K562 (cell line): ENCODE measurements around the gene SKOR1. TPM values are rescaled to one million over a fixed set of nuclear protein-coding genes. Genes with fewer than 3 reads are reported as not detected.

Source experiments
- ATAC-seq: fragments of 200-7000 bp; cut with Tn5 transposase; 3 replicates; pipeline ENCODE4 v1.9.1; 2020; ENCODE audit warnings: moderate library complexity
- BruUV-seq: library from RNA; stranded (reverse); fragments of 400-500 nt; replicated peaks from 2 replicates; lab custom pipeline; 2021; lab: Mats Ljungman, UMichigan
- CTCF ChIA-PET: fragments of 300-600 bp; formaldehyde crosslinking; extraction: SDS; loops from one replicate; lab custom pipeline; 2021; ENCODE audit warnings: low intra/inter-chr PET ratio; lab: Yijun Ruan, JAX
- POLR2A ChIA-PET: fragments of 300-600, 350-650 bp; sonication (Branson Sonifier 250); formaldehyde crosslinking; extraction: SDS; loops from one replicate; lab custom pipeline; 2021; ENCODE audit warnings: antibody characterized with exemption, inconsistent platforms; lab: Yijun Ruan, JAX
- DNase-seq, 4 experiments: peaks; one replicate each; pipeline versions ENCODE4 v3.0.0 to v3.0.0-alpha.2; 2011 to 2018; ENCODE audit warnings: low spot score in 3 of 4, mixed read lengths in 3 of 4; ENCODE audit errors: extremely low read depth in 1 of 4
- FAIRE-seq: peaks from 2 replicates; lab custom pipeline; 2011; peaks lifted over from hg19 to GRCh38; lab: Jason Lieb, UNC
- H2AFZ ChIP-seq: 2 replicates; pipeline ENCODE4 v1.6.0; 2011; ENCODE audit warnings: low read depth, low read length, control low read depth, inconsistent platforms
- H3K27ac ChIP-seq: fragments of 200-600 bp; 3 replicates; pipeline ENCODE4 v1.8.0; 2011; ENCODE audit warnings: low read depth, mild to moderate bottlenecking, control low read depth, inconsistent platforms, low read length, moderate library complexity, mixed read lengths; ENCODE audit errors: extremely low read depth
- H3K27me3 ChIP-seq, 2 experiments: fragments of 300-600 bp in 1 of 2; 2 replicates in 1 of 2; 3 replicates in 1 of 2; pipeline versions ENCODE4 v1.6.0 to v1.8.0; 2011; ENCODE audit warnings: inconsistent platforms in 2 of 2, low read length in 2 of 2, mild to moderate bottlenecking in 1 of 2, mixed read lengths in 1 of 2, moderate library complexity in 1 of 2; ENCODE audit not compliant: control insufficient read depth in 2 of 2, insufficient read depth in 2 of 2
- H3K36me3 ChIP-seq: fragments of 300-600 bp; 3 replicates; pipeline ENCODE4 v1.8.0; 2011; ENCODE audit warnings: mild to moderate bottlenecking, low read length, inconsistent platforms; ENCODE audit not compliant: control insufficient read depth, insufficient read depth
- H3K4me1 ChIP-seq, 2 experiments: fragments of 200-600 bp in 1 of 2; replicated peaks in 1 of 2; 2 replicates in 1 of 2; 3 replicates in 1 of 2; pipeline versions ENCODE4 v1.5.1 to v1.8.0; 2011; ENCODE audit warnings: inconsistent platforms in 2 of 2, low read length in 2 of 2, mild to moderate bottlenecking in 1 of 2, mixed read lengths in 1 of 2, moderate library complexity in 1 of 2; ENCODE audit not compliant: control insufficient read depth in 2 of 2, insufficient read depth in 2 of 2
- H3K4me2 ChIP-seq: 2 replicates; pipeline ENCODE4 v1.6.1; 2011; ENCODE audit warnings: low read length, control low read depth, inconsistent platforms, mixed read lengths; ENCODE audit not compliant: insufficient read depth
- H3K4me3 ChIP-seq: fragments of 200-600 bp; sonication (generic), shearing (Covaris generic); 2 replicates; pipeline ENCODE4 v1.5.1; 2016; ENCODE audit warnings: control low read depth, inconsistent platforms
- H3K79me2 ChIP-seq: fragments of 200-600 bp; 3 replicates; pipeline ENCODE4 v1.8.0; 2011; ENCODE audit warnings: low read length, inconsistent platforms; ENCODE audit not compliant: control insufficient read depth, insufficient read depth
- H3K9ac ChIP-seq, 2 experiments: 2 replicates each; pipeline versions ENCODE4 v1.6.0 to v1.6.1; 2011; ENCODE audit warnings: low read depth in 2 of 2, low read length in 2 of 2, control low read depth in 1 of 2, inconsistent platforms in 1 of 2, mild to moderate bottlenecking in 1 of 2, mixed read lengths in 1 of 2; ENCODE audit not compliant: insufficient read depth in 1 of 2
- H3K9me1 ChIP-seq: one replicate; pipeline ENCODE4 v1.6.0; 2011; ENCODE audit warnings: inconsistent platforms, mild to moderate bottlenecking, low read length, moderate library complexity; ENCODE audit not compliant: control insufficient read depth, insufficient read depth
- H3K9me3 ChIP-seq: replicated peaks from 2 replicates; pipeline ENCODE4 v1.5.1; 2011; ENCODE audit warnings: low read depth, low read length, inconsistent platforms; ENCODE audit not compliant: control insufficient read depth, insufficient read depth
- H4K20me1 ChIP-seq: replicated peaks from 2 replicates; pipeline ENCODE4 v1.6.1; 2011; ENCODE audit warnings: low read length, inconsistent platforms, mixed read lengths; ENCODE audit not compliant: control insufficient read depth, insufficient read depth
- KLF10 ChIP-seq: fragments of 250-450 bp; sonication (Bioruptor Pico); IDR thresholded peaks from 2 replicates; pipeline ENCODE4 v1.6.1; 2021; ENCODE audit warnings: matching md5 sums
- L3MBTL2 ChIP-seq: fragments of 450-650 bp; IDR thresholded peaks from 2 replicates; pipeline ENCODE4 v1.6.1; 2016; ENCODE audit warnings: mild to moderate bottlenecking, moderate library complexity
- MAFF ChIP-seq: IDR thresholded peaks from 2 replicates; pipeline ENCODE4 v1.6.1; 2012; ENCODE audit warnings: low read length, improper control_type of control experiment
- RBM34 ChIP-seq: fragments of 200-400 bp; formaldehyde crosslinking; IDR thresholded peaks from 2 replicates; pipeline ENCODE4 v1.6.1; 2018; ENCODE audit warnings: low read length, borderline replicate concordance; ENCODE audit not compliant: insufficient read depth
- SAFB2 ChIP-seq: fragments of 200-400 bp; formaldehyde crosslinking; IDR thresholded peaks from 2 replicates; pipeline ENCODE4 v1.6.1; 2018; ENCODE audit warnings: borderline replicate concordance, low read length, low read depth, moderate library complexity; ENCODE audit not compliant: severe bottlenecking
- SP2 ChIP-seq: IDR thresholded peaks from 2 replicates; pipeline ENCODE4 v1.6.1; 2011; ENCODE audit warnings: mild to moderate bottlenecking, low read depth, low read length, moderate library complexity; ENCODE audit not compliant: poor library complexity, severe bottlenecking; ENCODE audit errors: extremely low read depth
- SPI1 ChIP-seq: IDR thresholded peaks from 2 replicates; pipeline ENCODE4 v1.6.1; 2011; ENCODE audit warnings: low read depth, low read length, control low read depth, borderline replicate concordance
- ZNF3 ChIP-seq: fragments of 250-450 bp; sonication (Bioruptor Pico); IDR thresholded peaks from 2 replicates; pipeline ENCODE4 v1.5.0; 2021; ENCODE audit warnings: mild to moderate bottlenecking, moderate library complexity
- ZNF75A ChIP-seq: fragments of 450-650 bp; formaldehyde crosslinking; IDR thresholded peaks from 2 replicates; pipeline ENCODE4 v1.4.0; 2020; ENCODE audit warnings: mild to moderate bottlenecking
- WGBS: fragments of 100-300 bp; shearing (Covaris generic); methylation state at CpG from one replicate; pipeline ENCODE4 v1.1.6; 2016; ENCODE audit warnings: low coverage, mixed read lengths; ENCODE audit not compliant: insufficient coverage; ENCODE audit errors: missing lambda C conversion rate; 5-methylcytosine and 5-hydroxymethylcytosine counted together
- in situ Hi-C: fragments of 300-500 bp; cut with MboI; formaldehyde crosslinking; loops from 4 replicates; pipeline ENCODE4 v1.15.0; 2018; ENCODE audit warnings: inconsistent platforms, mixed read lengths
- intact Hi-C: fragments of 100-400 bp; cut with micrococcal nuclease; formaldehyde crosslinking; loops from 2 replicates; pipeline ENCODE4 v1.14.2; 2022
- polyA plus RNA-seq, 8 experiments: library from polyadenylated mRNA; depleted of rRNA in 4 of 8; stranded (reverse) in 5 of 8; unstranded in 3 of 8; fragments of >200 nt; fragmentation: Nextera tagmentation in 2 of 8; fragmentation: Illumina TruSeq in 1 of 8; extraction: Ambion mirVana in 2 of 8; extraction: Trizol in 1 of 8; gene quantifications; 2 replicates each; pipeline versions ENCODE4 v1.2.1 to v1.2.3, GENCODE V29; 2011 to 2014; ENCODE audit warnings: inconsistent platforms in 1 of 8, missing spikeins in 1 of 8
- total RNA-seq, 7 experiments: library from RNA; depleted of rRNA in 6 of 7; stranded (reverse); fragments of >200 nt in 6 of 7; fragmentation: Illumina TruSeq in 2 of 7; extraction: Trizol in 2 of 7; gene quantifications; 2 replicates each; pipeline versions ENCODE4 v1.2.1 to v1.2.3, GENCODE V29; 2011 to 2021; ENCODE audit warnings: low replicate concordance in 1 of 7
- TF ChIP-seq, protein P1 (sequence below): fragments of 450-650 bp; IDR thresholded peaks from 2 replicates; pipeline ENCODE4 v1.6.1; 2016
- TF ChIP-seq, protein P2 (sequence below), 2 experiments: IDR thresholded peaks; 2 replicates each; pipeline ENCODE4 v1.6.1; 2011; ENCODE audit warnings: borderline replicate concordance in 1 of 2, control low read depth in 1 of 2, low read depth in 1 of 2, low read length in 1 of 2, mild to moderate bottlenecking in 1 of 2, mixed read lengths in 1 of 2, moderate library complexity in 1 of 2; ENCODE audit not compliant: insufficient read depth in 1 of 2, insufficient read length in 1 of 2, poor library complexity in 1 of 2, severe bottlenecking in 1 of 2; ENCODE audit errors: extremely low read depth in 1 of 2
- TF ChIP-seq, protein P3 (sequence below): fragments of 450-650 bp; IDR thresholded peaks from 2 replicates; pipeline ENCODE4 v1.6.1; 2016; ENCODE audit warnings: antibody characterized with exemption
- TF ChIP-seq, protein P4 (sequence below): sonication (generic); formaldehyde crosslinking; IDR thresholded peaks from 2 replicates; pipeline ENCODE4 v1.8.1; 2023; ENCODE audit warnings: mild to moderate bottlenecking, missing genetic modification reagents

SKOR1 gene
- total and polyA plus RNA-seq, 9 of the 15 experiments (the other 6 are each of a cell fraction or from before 2014, with no cell fraction given): 0.04 to 0.41 (median 0.09) TPM; not detected in 3

DNA sequence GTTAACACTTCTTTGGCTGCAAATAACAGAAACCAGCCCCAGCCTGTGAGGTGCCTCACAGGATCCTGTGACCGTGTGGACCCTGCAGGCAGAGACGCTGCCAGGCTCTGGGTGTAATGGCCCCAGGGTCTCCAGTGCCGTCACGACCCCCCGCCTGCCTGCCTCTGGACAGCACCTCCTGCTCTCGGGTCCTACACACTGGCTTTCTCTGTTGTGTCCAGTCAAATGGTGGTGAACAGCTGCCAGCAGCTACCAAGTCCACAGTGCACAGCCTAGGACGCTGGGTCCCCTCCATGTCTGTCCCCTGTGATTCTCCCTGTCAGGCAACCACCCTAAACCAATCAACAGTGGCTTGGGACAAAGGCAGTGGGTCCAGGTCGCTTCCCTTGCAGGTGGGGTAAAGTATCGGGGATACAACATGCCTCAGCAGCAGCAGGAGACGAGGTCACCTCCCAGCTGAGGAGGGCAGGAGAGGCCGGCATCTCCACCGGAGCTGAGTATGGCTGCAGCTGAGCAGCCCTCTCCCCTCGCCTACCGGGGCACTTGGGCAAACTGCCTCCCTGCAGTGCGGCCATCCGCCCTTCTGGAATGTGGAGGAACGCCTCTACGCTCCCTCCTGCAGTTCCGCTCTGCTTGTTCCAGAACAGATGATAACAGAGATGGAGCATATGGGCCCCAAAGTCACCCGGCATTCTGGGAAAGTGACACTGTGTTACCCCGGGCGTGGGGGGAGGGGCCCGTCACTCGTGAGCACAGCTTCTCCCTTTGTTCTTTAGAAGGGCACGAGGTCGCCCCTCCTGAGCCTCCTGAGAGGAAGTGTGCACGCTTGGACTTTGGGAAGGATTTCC is 21.1 kb upstream of the SKOR1 start:
- H3K4me3 ChIP-seq: no peak overlapping the region
- no peaks in the 10 kb centered on the region for H3K9me3 ChIP-seq
- CTCF ChIA-PET: interaction anchor here (0.6 kb wide), 1 partner anchor 825 kb away, joined by 3 read pairs; no protein-coding TSS in a partner anchor
- H2AFZ ChIP-seq: no peak overlapping the region
- peak in 3 of 4 experiments; percentile 43 to 64 (median 51) for DNase-seq
- H3K9me1 ChIP-seq: peaks cover 11% of the 10 kb centered on the region
- WGBS: 26% methylated on average over 22 of the region's 27 CpGs
- no peak overlapping the region for H3K27ac ChIP-seq
- POLR2A ChIA-PET: interaction anchor here (0.7 kb wide), 1 partner anchor 142 kb away, joined by 3 read pairs; no protein-coding TSS in a partner anchor
- H3K36me3 ChIP-seq: no peaks in the 10 kb centered on the region
- no peak for FAIRE-seq
- in situ Hi-C loops: no loop called here
- no peak overlapping the region for H3K4me2 ChIP-seq
- peak; percentile 37 for ATAC-seq
- peaks cover 11% of the 10 kb centered on the region; the same call in 1 of the 2 replicates for H4K20me1 ChIP-seq
- peak overlapping the region in 1 of 2 experiments; percentile 77; a peak in 2 of 4 replicates for H3K9ac ChIP-seq
- intact Hi-C loops: no loop called here
- BruUV-seq: no TSS peak
- H3K27me3 ChIP-seq: no peaks in the 10 kb centered on the region
- H3K79me2 ChIP-seq: no peaks in the 10 kb centered on the region
- peaks cover 16 to 35% of the 10 kb centered on the region in 2 experiments for H3K4me1 ChIP-seq
- TF ChIP-seq, protein P1, sequence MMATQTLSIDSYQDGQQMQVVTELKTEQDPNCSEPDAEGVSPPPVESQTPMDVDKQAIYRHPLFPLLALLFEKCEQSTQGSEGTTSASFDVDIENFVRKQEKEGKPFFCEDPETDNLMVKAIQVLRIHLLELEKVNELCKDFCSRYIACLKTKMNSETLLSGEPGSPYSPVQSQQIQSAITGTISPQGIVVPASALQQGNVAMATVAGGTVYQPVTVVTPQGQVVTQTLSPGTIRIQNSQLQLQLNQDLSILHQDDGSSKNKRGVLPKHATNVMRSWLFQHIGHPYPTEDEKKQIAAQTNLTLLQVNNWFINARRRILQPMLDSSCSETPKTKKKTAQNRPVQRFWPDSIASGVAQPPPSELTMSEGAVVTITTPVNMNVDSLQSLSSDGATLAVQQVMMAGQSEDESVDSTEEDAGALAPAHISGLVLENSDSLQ: 0 out of 2 replicates have a peak, but pooled peaks have one; percentile 11
- TF ChIP-seq MAFF (no peak), ZNF75A (CRISPR knock-in tag) (no peak), L3MBTL2 (peak; percentile 26; the same call in 1 of the 2 replicates), ZNF3 (CRISPR knock-in tag) (no peak), RBM34 (no peak), SP2 (no peak), KLF10 (CRISPR knock-in tag) (no peak), SPI1 (no peak), SAFB2 (no peak)
- TF ChIP-seq, protein P2, sequence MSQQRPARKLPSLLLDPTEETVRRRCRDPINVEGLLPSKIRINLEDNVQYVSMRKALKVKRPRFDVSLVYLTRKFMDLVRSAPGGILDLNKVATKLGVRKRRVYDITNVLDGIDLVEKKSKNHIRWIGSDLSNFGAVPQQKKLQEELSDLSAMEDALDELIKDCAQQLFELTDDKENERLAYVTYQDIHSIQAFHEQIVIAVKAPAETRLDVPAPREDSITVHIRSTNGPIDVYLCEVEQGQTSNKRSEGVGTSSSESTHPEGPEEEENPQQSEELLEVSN (IDR thresholded peaks at IDR 0.05; ENCODE audit: borderline replicate concordance in 1 of 2, extremely low read depth in 1 of 2, insufficient read depth in 1 of 2, insufficient read length in 1 of 2, low read depth in 1 of 2, low read length in 1 of 2, poor library complexity in 1 of 2, severe bottlenecking in 1 of 2): peak in 1 of 2 experiments; percentile 14
- TF ChIP-seq, protein P3, sequence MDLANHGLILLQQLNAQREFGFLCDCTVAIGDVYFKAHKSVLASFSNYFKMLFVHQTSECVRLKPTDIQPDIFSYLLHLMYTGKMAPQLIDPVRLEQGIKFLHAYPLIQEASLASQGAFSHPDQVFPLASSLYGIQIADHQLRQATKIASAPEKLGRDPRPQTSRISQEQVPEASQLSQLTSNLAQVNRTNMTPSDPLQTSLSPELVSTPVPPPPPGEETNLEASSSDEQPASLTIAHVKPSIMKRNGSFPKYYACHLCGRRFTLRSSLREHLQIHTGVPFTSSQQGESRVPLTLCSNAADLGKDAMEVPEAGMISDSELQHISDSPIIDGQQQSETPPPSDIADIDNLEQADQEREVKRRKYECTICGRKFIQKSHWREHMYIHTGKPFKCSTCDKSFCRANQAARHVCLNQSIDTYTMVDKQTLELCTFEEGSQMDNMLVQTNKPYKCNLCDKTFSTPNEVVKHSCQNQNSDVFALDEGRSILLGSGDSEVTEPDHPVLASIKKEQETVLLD: no peak
- TF ChIP-seq, protein P4, sequence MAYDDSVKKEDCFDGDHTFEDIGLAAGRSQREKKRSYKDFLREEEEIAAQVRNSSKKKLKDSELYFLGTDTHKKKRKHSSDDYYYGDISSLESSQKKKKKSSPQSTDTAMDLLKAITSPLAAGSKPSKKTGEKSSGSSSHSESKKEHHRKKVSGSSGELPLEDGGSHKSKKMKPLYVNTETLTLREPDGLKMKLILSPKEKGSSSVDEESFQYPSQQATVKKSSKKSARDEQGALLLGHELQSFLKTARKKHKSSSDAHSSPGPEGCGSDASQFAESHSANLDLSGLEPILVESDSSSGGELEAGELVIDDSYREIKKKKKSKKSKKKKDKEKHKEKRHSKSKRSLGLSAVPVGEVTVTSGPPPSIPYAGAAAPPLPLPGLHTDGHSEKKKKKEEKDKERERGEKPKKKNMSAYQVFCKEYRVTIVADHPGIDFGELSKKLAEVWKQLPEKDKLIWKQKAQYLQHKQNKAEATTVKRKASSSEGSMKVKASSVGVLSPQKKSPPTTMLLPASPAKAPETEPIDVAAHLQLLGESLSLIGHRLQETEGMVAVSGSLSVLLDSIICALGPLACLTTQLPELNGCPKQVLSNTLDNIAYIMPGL (CRISPR knock-in tag): no peak
